ENCODE measurements around the gene FBLN5.
"Not testable (repeated sequence)": the region's sequence is repeated elsewhere in the genome, so short reads cannot be mapped to it uniquely, and the experiment has no call there.

Gene FBLN5

DNA sequence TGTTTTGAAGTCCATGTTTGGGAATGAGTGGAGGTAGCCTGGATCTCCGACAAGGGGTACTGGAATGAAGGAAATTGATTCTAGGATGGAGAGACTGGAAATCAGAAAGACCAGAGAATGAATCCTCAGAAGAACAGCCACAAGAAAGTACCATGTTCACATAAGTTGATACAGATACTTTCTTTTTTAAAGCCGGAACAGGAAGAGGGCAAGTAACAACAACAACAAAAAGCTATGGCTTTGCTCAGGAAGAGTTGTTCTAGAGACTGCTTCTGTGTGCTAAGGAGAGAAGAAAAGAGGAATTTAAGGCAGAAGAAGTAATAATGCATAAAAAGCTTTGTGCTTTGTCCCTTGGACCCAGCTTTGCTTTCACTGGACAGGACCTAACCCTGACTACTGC, 86.4 kb downstream of the FBLN5 start:
- DNase-seq (ENCODE audit: low read depth in 2 of 2), result no peak

DNA sequence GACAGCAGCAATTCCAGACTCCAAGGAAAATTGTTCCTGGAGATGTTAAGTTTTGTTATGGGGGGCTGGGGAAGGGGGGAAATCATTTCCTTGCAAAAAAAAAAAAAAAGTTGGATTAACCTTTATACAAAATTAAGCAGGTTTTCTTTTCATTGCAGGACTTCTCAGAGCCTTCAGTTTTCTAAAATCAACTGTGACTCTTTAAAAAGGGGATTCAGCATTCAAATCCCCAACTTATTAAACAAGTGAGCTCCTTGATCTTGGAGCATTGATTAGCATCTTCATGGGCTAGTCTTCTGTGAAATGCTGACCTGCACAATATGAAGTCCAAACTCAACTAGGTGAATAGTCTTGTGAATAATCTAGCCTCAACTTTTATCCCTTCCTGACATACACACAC, 87.3 kb downstream of the FBLN5 start:
- no peak for DNase-seq (ENCODE audit: low read depth in 2 of 2)

DNA sequence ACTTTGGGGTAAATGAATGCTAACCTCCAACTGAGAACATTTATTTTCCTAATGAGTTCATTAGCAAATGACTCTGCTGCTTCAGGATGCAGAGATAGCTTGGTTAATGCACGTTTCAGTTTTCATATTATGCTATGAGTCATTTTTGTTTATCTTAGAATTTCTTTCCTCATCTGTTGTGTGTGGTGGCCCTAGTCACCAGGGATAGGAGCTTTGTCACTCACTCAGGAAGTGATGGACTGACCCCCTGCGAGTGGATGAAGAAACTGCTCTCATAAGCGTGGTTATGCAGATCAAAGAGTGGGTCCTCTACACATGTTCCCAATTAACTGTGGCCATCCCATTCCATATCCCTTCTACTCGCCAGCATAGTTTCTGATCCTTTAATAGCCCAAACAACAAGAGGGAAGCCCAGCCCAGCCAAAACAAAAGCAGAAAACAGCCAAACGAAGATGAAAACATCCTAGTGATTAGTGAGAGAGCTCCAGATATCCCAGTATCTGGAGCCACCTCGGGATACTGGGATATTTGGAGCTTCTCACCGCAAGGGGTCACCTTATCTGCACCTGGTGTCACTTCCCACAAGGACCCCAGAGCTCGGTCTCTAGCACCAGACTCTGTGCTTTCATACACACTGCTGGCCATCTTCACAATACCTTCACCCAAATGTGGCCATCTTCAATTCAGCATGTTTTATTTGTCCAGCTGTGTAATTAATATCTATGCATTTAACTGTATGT, 88.8 kb downstream of the FBLN5 start:
- no peak for DNase-seq (ENCODE audit: low read depth in 2 of 2)

DNA sequence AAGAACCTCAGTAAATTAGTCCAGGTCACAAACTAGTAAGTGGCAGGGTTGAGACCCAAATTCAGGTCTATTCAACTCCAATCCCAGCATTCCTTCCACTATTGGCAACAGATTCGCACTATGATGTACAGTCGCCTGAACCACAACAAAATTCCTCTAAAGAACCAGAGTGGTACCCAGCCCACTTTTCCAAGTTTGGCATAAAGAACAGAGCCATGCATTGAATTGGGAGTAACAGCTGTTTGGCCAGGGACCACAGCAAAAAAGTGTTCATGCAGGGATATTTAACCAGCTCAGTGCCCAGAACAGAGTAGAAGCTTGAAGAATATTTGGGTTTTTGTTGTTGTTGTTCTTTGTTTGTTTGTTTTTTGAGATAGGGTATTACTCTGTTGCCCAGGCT, 89.9 kb downstream of the FBLN5 start:
- DNase-seq (ENCODE audit: low read depth in 2 of 2), result no peak

DNA sequence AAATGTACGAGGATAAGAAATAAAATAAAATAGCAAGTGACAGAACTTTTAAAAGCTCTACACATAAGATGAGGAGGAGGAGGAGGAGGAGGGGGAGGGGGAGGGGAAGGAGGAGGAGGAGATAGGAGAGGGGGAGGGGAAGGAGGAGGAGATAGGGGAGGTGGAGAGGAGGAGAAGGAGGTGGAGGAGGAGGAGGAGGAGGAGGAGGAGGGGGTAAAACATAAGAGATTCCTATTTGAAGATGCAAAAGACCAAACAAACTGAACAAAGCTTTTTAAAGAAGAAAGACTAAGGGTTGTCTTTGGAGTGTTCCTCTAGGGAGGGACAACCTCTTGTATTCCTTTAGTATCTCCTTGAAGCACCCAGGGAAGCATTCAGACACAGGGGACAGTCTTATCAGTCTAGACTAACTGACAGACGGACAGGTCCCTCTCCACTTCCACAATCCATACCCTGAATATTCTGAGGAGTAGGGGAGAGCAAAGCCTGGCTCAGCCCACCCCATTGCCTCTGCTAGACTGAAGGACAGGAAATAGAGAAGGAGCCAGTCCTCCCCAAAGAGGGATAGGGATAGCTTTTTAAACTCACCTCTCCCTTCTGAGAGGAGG, 93.1 kb downstream of the FBLN5 start:
- DNase-seq (ENCODE audit: low read depth in 2 of 2), result no peak

GRCh38 chr14:91851563-91851962, 95.9 kb downstream of the FBLN5 start:
- no peak for DNase-seq (ENCODE audit: low read depth in 2 of 2)

GRCh38 chr14:91848504-91849001, 98.9 kb downstream of the FBLN5 start:
- DNase-seq (ENCODE audit: low read depth in 2 of 2), result no peak

- DNase-seq (ENCODE audit: low read depth in 2 of 2), result no peak
These were observed 99.8 kb downstream of the FBLN5 start for GRCh38 chr14:91847693-91848092.

DNA sequence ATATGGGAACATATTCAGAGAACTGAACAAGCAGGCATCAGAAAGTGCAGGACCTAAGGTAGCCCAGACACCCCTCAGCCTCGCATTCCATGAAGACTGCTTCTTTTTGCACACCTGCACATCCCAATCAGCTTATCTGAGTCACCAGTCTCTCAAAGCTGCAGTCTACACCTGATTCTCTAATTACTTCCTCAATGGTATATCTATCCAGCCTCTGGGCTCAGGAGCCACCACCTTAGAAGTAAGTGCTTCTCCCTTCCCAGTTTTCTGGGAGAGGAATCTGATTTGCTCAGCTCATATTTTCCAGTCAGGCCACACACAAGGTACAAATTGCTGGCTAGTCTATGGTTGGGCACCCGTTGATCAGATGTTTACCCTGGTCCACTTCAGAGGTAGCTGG, 101.8 kb downstream of the FBLN5 start:
- DNase-seq (ENCODE audit: low read depth in 2 of 2), result no peak

DNA sequence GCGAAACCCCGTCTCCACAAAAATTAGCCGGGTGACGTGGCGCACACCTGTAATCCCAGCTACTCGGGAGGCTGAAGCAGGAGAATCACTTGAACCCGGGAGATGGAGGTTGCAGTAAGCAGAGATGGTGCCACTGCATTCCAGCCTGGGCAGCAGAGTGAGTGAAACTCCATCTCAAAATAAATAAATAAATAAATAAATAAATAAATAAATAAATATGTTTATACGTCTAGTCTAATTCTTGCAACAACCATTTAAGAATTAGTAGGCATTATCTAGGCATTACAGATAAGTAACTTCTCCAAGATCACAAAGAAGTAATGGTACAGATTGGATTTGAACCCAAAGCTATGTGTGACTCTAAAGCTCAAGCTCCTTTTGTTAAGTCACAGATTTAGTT, 102.4 kb downstream of the FBLN5 start:
- DNase-seq (ENCODE audit: low read depth in 2 of 2), result not testable (repeated sequence)

DNA sequence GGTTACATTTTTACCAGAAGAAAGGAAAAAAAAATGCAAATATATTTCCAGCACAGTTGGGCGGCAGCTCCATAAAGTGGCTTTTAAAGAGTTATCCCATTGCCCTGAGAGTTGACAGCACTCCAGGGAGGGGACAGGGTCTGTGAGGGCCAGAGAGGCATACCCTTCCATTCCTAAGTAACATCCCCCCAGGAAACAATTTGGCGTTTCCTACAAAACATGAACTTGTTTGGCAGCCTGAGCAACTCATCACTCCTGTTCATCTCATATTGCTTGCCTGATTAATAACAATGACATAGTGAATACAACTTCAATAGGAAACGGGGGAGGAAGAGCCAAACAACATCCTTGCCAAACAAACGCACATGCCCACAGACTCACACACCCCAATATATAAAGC, 103.5 kb downstream of the FBLN5 start:
- DNase-seq (ENCODE audit: low read depth in 2 of 2), result no peak

DNA sequence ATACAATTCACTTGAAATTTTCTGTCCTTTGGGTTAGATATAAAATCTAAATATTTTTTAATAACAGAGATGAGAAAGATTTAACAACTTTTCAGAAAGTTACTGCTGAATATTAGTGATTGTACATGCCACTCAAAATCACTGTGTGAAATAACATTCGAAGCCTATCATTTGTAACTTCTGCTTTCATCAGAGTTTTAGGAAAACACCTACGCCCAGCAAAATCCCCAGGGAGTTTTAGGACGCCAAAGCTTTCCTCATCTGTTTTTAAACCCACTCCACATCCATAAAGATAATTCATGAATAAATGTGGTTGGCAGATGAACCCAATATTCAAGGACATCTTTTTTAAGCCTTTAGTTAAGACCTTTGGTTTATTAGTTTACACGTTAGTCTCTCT, 104.1 kb downstream of the FBLN5 start:
- no peak for DNase-seq (ENCODE audit: low read depth in 2 of 2)

DNA sequence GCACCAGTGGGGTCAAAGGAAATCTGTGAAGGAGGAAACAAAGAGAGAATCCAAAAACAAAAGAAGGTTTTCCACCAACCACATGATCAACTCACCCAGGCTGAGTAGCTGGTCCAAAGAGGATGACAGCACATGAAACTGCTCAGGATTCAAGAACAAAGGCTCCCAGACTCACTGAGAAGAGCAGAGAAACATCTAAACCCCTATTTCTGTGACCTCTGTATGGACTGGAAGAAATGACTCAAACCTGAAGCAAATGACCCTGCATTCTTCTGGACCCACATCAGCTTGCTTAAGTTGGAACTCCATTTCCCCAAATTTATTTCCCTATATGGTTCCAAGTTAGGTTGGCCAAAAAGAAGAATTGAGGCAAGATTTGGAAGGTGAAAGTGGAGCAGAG, 106.4 kb downstream of the FBLN5 start:
- no peak for DNase-seq (ENCODE audit: low read depth in 2 of 2)

DNA sequence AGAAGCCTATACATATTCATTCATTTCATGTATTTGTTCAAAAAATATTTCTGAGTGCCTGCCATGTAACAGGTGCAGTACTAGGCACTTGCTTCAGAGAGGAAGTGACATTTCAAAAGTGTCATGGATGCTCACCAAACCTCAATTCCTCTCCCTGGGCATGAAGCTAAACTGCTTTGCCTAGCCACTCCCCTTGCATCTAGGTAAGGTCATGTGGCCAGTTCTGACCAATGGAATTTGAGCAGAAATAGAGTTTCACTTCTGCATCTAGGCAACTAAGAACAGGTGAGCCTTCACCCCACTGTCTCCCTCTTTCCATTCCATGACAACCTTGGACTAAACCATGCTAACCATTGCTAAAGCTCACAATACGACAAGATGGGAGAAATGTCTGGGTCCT, 107.7 kb downstream of the FBLN5 start:
- no peak for DNase-seq (ENCODE audit: low read depth in 2 of 2)

- DNase-seq (ENCODE audit: low read depth in 2 of 2), result no peak
These were observed 110.4 kb downstream of the FBLN5 start for GRCh38 chr14:91837076-91837475.

DNA sequence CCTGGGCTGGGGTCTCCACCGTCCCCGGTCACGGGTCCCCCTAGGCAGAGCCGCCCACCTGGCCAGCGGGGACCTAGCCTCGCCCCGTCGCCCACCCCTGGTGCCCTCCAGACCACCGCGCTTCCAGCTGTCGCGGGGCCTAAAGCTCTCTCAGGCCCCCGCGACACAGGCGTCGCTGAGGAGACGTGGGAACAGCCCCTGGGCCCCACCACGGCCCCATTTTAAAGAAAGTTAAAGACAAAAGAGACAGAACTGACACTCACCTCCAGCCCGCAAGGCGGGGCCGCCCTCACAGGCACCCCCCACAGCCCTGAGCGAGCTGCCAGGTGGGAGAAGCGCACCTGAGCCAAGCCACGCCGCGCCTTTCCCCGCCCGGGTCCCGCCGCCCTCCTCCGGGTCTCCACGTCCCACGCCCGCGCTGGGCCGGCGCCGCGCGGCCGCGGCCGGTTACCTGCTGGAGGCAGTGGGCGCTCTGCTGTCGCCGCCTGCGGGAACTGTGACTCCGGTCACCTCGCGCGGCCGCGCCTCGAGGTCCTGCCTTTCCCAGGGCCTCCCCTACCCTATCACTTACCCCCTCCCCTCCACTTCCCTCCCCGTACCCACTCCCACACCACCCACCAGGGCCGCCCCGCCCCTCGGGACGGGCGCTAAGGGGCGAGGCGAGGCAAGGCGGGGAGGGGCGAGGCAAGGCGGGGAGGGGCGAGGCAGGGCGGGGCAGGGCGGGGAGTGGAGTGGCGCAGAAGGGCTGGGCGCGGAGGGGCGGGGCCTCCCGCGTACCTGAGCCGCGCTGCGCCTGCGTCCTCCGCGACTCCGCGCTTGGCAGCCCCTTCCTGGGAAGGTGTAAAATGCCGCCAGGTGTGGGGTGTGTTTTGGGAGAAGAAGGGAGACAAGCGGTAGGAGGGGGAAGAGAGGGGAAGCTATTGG, 111.3 kb downstream of the FBLN5 start:
- DNase-seq (ENCODE audit: low read depth in 2 of 2), result peak; percentile 46 to 82

DNA sequence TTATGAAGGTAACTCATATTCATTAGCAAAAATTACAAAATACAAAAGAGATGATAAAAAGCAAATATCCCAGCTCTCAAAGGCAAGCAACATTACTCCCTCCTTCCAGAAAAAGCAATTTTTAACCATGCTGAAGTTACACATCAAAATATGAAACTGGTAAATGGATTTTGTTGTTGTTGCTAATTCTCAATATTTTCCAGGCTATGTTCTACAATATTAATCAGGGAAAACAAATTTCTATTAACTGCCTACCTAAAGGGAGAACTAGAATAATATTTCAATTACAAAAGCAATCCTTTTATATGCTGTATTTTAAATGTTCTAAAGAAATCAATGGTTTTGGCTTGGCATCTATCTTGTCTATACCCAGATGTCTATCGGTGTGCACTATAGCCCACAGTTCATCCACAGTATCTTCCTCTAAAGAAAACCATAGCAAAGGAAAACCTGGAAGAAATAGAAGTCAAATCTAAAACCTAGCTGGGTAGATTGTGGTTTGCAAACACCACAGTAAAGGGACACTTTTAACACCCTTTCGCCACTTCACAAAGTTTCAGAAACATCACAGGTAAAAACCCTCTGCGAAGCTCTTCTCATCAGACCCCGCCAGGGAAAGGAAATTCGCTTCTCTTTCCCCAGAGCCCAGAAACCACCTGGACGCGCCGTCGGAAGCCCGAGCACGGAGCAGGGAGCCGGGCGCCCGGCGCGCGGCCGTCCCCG, 112.1 kb downstream of the FBLN5 start:
- no peak for DNase-seq (ENCODE audit: low read depth in 2 of 2)

GRCh38 chr14:91834571-91834970, 112.9 kb downstream of the FBLN5 start:
- DNase-seq (ENCODE audit: low read depth in 2 of 2), result no peak

- no peak for DNase-seq (ENCODE audit: low read depth in 2 of 2)
These were observed 116.2 kb downstream of the FBLN5 start for GRCh38 chr14:91831337-91831736.

DNA sequence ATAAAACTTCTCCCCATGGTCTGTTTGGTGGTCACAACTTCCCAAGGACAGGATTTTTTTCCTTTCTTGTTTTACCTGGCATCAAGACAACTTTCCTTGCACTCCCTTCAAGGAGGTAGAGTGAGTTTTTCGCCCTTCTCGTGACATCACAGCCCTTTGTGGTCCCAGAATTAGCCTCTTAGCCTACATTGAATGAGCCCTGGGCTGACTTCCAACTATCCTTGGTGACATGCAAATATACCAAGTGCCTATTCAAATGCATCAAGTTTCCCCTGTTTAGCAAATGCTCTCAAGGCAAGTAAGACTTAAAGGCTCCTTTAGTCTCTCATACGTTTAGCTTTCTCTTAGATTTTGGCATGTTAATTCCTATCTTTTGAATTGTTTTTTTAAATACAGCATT, 116.7 kb downstream of the FBLN5 start:
- no peak for DNase-seq (ENCODE audit: low read depth in 2 of 2)

- no peak for DNase-seq (ENCODE audit: low read depth in 2 of 2)
These were observed 118.0 kb downstream of the FBLN5 start for GRCh38 chr14:91829511-91829910.

- DNase-seq (ENCODE audit: low read depth in 2 of 2), result no peak
These were observed 119.7 kb downstream of the FBLN5 start for GRCh38 chr14:91827746-91828145.

All from stimulated activated CD8-positive, alpha-beta memory T cell treated with anti-CD3 and anti-CD28 coated beads, Interleukin-7, amount 100 ng/mL, for 1 hour (primary cell).